ENCODE results near the gene LRRC43. TPM values are rescaled to one million over a fixed set of nuclear protein-coding genes. Genes with fewer than 3 reads are reported as not detected.

The LRRC43 gene
- total and polyA plus RNA-seq, 10 of the 15 experiments (the other 5 are each of a cell fraction or from before 2014, with no cell fraction given), result 0.23 TPM; not detected in 9

DNA sequence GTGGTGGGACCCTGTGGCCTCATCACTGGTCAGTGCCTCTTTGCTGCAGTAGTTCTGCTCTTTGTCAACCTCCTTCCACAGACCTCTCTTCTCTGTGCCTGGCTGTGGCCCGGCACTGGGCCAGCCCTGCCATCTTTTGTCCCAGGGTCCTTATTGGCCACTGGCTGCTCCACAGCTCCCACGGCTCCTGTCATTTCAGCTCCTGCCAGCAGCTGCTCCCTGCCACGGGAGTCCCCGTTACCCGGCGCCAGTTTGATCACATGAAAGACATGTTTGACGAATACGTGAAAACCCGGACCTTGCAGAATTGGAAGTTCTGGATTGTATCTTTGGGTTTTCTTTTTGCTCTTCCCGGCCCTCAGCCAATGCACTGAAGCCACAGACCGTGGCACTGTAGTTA is 44.3 kb upstream of the LRRC43 start (continued):
- TF ChIP-seq, protein P1, sequence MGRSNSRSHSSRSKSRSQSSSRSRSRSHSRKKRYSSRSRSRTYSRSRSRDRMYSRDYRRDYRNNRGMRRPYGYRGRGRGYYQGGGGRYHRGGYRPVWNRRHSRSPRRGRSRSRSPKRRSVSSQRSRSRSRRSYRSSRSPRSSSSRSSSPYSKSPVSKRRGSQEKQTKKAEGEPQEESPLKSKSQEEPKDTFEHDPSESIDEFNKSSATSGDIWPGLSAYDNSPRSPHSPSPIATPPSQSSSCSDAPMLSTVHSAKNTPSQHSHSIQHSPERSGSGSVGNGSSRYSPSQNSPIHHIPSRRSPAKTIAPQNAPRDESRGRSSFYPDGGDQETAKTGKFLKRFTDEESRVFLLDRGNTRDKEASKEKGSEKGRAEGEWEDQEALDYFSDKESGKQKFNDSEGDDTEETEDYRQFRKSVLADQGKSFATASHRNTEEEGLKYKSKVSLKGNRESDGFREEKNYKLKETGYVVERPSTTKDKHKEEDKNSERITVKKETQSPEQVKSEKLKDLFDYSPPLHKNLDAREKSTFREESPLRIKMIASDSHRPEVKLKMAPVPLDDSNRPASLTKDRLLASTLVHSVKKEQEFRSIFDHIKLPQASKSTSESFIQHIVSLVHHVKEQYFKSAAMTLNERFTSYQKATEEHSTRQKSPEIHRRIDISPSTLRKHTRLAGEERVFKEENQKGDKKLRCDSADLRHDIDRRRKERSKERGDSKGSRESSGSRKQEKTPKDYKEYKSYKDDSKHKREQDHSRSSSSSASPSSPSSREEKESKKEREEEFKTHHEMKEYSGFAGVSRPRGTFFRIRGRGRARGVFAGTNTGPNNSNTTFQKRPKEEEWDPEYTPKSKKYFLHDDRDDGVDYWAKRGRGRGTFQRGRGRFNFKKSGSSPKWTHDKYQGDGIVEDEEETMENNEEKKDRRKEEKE (IDR thresholded peaks at IDR 0.05), result no peak
- TF ChIP-seq EED (IDR thresholded peaks at IDR 0.05; ENCODE audit: low read depth) (no peak), HCFC1 (IDR thresholded peaks at IDR 0.05; ENCODE audit: low read length) (no peak), YY1 (IDR thresholded peaks at IDR 0.05; ENCODE audit: low read depth, low read length) (no peak), ZBTB4 (CRISPR knock-in tag; IDR thresholded peaks at IDR 0.05) (no peak)
- TF ChIP-seq, protein P2, sequence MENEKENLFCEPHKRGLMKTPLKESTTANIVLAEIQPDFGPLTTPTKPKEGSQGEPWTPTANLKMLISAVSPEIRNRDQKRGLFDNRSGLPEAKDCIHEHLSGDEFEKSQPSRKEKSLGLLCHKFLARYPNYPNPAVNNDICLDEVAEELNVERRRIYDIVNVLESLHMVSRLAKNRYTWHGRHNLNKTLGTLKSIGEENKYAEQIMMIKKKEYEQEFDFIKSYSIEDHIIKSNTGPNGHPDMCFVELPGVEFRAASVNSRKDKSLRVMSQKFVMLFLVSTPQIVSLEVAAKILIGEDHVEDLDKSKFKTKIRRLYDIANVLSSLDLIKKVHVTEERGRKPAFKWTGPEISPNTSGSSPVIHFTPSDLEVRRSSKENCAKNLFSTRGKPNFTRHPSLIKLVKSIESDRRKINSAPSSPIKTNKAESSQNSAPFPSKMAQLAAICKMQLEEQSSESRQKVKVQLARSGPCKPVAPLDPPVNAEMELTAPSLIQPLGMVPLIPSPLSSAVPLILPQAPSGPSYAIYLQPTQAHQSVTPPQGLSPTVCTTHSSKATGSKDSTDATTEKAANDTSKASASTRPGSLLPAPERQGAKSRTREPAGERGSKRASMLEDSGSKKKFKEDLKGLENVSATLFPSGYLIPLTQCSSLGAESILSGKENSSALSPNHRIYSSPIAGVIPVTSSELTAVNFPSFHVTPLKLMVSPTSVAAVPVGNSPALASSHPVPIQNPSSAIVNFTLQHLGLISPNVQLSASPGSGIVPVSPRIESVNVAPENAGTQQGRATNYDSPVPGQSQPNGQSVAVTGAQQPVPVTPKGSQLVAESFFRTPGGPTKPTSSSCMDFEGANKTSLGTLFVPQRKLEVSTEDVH (IDR thresholded peaks at IDR 0.05; ENCODE audit: low read depth, partially characterized antibody), result no peak
- TF ChIP-seq, protein P3, sequence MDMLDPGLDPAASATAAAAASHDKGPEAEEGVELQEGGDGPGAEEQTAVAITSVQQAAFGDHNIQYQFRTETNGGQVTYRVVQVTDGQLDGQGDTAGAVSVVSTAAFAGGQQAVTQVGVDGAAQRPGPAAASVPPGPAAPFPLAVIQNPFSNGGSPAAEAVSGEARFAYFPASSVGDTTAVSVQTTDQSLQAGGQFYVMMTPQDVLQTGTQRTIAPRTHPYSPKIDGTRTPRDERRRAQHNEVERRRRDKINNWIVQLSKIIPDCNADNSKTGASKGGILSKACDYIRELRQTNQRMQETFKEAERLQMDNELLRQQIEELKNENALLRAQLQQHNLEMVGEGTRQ (IDR thresholded peaks at IDR 0.05; ENCODE audit: borderline replicate concordance, low read depth, low read length), result no peak
- TF ChIP-seq, protein P4, sequence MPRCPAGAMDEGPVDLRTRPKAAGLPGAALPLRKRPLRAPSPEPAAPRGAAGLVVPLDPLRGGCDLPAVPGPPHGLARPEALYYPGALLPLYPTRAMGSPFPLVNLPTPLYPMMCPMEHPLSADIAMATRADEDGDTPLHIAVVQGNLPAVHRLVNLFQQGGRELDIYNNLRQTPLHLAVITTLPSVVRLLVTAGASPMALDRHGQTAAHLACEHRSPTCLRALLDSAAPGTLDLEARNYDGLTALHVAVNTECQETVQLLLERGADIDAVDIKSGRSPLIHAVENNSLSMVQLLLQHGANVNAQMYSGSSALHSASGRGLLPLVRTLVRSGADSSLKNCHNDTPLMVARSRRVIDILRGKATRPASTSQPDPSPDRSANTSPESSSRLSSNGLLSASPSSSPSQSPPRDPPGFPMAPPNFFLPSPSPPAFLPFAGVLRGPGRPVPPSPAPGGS (IDR thresholded peaks at IDR 0.05; ENCODE audit: borderline replicate concordance, insufficient read depth, low read depth, low read length, poor library complexity, severe bottlenecking), result no peak

All from GM12878 (cell line).